Measurements from ENCODE around the gene FAM180B. TPM values are rescaled to one million over a fixed set of nuclear protein-coding genes. Genes with fewer than 3 reads are reported as not detected.
"Not testable (repeated sequence)": the region's sequence is repeated elsewhere in the genome, so short reads cannot be mapped to it uniquely, and the experiment has no call there.

Gene FAM180B
- total and polyA plus RNA-seq, 2 of the 13 experiments (the other 11 are each of a cell fraction or from before 2014, with no cell fraction given), result 0.40 to 1.0 TPM

DNA sequence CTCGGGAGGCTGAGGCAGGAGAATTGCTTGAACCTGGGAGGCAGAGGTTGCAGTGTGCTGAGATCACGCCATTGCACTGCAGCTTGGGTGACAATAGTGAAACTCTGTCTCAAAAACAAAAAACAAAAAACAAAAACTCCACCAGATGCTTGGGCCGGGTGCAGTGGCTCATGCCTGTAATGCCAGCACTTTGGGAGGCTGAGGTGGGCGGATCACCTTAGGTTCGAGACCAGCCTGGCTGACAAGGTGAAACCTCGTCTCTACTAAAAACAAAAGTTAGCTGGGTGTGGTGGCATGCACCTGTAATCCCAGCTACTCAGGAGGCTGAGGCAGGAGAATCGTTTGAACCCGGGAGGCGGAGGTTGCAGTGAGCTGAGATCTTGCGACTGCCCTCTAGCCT, 22.1 kb upstream of the FAM180B start:
- ATAC-seq; H2AFZ ChIP-seq (ENCODE audit: low read length); in situ Hi-C loops (cut with HindIII; ENCODE audit: extremely low pct_ligation_motif_present, low pct_unique_long_range_greater_than_20kb); FAIRE-seq; BruUV-seq (replicated peaks); CTCF ChIA-PET (ENCODE audit: low intra/inter-chr PET ratio, low total read pairs); H3K27ac ChIP-seq (ENCODE audit: extremely low read length, insufficient read depth, low read length); H3K9me3 ChIP-seq (ENCODE audit: low read length); H4K20me1 ChIP-seq (ENCODE audit: insufficient read depth, low read length); H3K27me3 ChIP-seq (ENCODE audit: control insufficient read depth in 1 of 2, insufficient read depth in 2 of 2, low read length in 2 of 2); intact Hi-C loops (cut with micrococcal nuclease; ENCODE audit: unreplicated experiment); H3K36me3 ChIP-seq (replicated peaks in 1 of 2; ENCODE audit: control insufficient read depth in 1 of 2, insufficient read depth in 2 of 2, low read length in 2 of 2); DNase-seq (ENCODE audit: low spot score): not testable (repeated sequence)
- Histone ChIP-seq H3K9ac (ENCODE audit: insufficient read depth, low read depth, low read length) (peak overlapping the region; percentile 99), H3K4me3 (replicated peaks in 1 of 3; ENCODE audit: insufficient read depth in 1 of 3, low read depth in 2 of 3, low read length in 3 of 3) (peak overlapping the region in 1 of 3 experiments; percentile 97; a peak in 1 of 6 replicates), H3K4me1 (ENCODE audit: insufficient read depth, low read length) (peaks cover 26% of the 10 kb centered on the region), H3K79me2 (ENCODE audit: insufficient read depth, low read length) (peaks cover 24% of the 10 kb centered on the region), H3K4me2 (ENCODE audit: low read depth, low read length) (peak overlapping the region; percentile 23; the same call in 1 of the 2 replicates)
- WGBS (ENCODE audit: low lambda C conversion rate), result 90% methylated on average over 10 of the region's 10 CpGs
- POLR2A ChIA-PET, result interaction anchor here (1.5 to 3.9 kb wide), 4 partner anchors 10 to 152 kb away, joined by 3 to 19 read pairs (median 12); partner anchors contain the start of genes CELF1, KBTBD4 and NDUFS3
- TF ChIP-seq ZNF121 (CRISPR knock-in tag; IDR thresholded peaks at IDR 0.05), result 0 out of 2 replicates have a peak, but pooled peaks have one; percentile 51

DNA sequence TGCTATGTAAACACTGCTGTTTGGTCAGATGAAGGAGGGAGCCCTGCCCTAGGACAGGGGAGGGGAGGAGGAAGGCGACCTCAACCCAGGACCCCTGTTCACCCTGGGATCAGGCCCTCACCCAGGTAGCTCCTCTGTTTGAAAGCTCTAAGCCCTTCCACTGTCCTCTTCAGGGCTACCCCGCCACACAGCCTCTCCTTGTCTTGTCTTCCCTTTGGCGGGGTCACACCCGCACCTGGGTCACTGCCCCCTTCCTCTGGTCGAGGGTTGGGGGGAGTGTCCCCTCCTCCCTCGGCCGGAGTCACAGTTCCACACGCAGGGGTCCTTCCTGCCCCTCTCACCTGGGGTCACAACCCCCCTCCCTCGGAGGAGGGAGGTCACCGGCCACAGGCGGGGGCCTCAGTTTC, 21.5 kb upstream of the FAM180B start:
- no peak for FAIRE-seq
- Histone ChIP-seq H3K4me3 (replicated peaks in 1 of 3; ENCODE audit: insufficient read depth in 1 of 3, low read depth in 2 of 3, low read length in 3 of 3) (peak overlapping the region; percentile 87 to 97 (median 97); a peak in 5 of 6 replicates), H4K20me1 (ENCODE audit: insufficient read depth, low read length) (no peaks in the 10 kb centered on the region), H2AFZ (ENCODE audit: low read length) (peak overlapping the region; percentile 42), H3K9me3 (ENCODE audit: low read length) (no peaks in the 10 kb centered on the region), H3K4me2 (ENCODE audit: low read depth, low read length) (peak overlapping the region; percentile 94), H3K4me1 (ENCODE audit: insufficient read depth, low read length) (peaks cover 26% of the 10 kb centered on the region), H3K79me2 (ENCODE audit: insufficient read depth, low read length) (peaks cover 27% of the 10 kb centered on the region), H3K36me3 (replicated peaks in 1 of 2; ENCODE audit: control insufficient read depth in 1 of 2, insufficient read depth in 2 of 2, low read length in 2 of 2) (peaks cover 4 to 6% of the 10 kb centered on the region in 2 experiments; a peak in 4 of 5 replicates), H3K27ac (ENCODE audit: extremely low read length, insufficient read depth, low read length) (peak overlapping the region; percentile 85), H3K27me3 (ENCODE audit: control insufficient read depth in 1 of 2, insufficient read depth in 2 of 2, low read length in 2 of 2) (no peaks in the 10 kb centered on the region), H3K9ac (ENCODE audit: insufficient read depth, low read depth, low read length) (peak overlapping the region; percentile 99)
- ChIA-PET POLR2A (interaction anchor here (0.8 to 3.9 kb wide), 7 partner anchors 9 to 152 kb away, joined by 3 to 19 read pairs (median 4); partner anchors contain the start of genes CELF1, KBTBD4 and NDUFS3), CTCF (ENCODE audit: low intra/inter-chr PET ratio, low total read pairs) (no interaction called here)
- peak; percentile 38 for ATAC-seq
- in situ Hi-C loops (cut with HindIII; ENCODE audit: extremely low pct_ligation_motif_present, low pct_unique_long_range_greater_than_20kb), result no loop called here
- TSS peak; percentile 75 for BruUV-seq (replicated peaks)
- DNase-seq (ENCODE audit: low spot score), result no peak
- intact Hi-C loops (cut with micrococcal nuclease; ENCODE audit: unreplicated experiment), result no loop called here
- WGBS (ENCODE audit: low lambda C conversion rate), result 8% methylated on average over 6 of the region's 11 CpGs
- TF ChIP-seq TEAD2 (CRISPR knock-in tag; IDR thresholded peaks at IDR 0.05) (no peak), ZNF709 (CRISPR knock-in tag; IDR thresholded peaks at IDR 0.05) (no peak), GZF1 (CRISPR knock-in tag; IDR thresholded peaks at IDR 0.05) (peak; percentile 80), ZNF569 (CRISPR knock-in tag; IDR thresholded peaks at IDR 0.05; ENCODE audit: borderline replicate concordance) (no peak), ZNF101 (CRISPR knock-in tag; IDR thresholded peaks at IDR 0.05; ENCODE audit: borderline replicate concordance, low read depth) (no peak), ZNF350 (CRISPR knock-in tag; IDR thresholded peaks at IDR 0.05; ENCODE audit: borderline replicate concordance, low read depth) (peak; percentile 14; the same call in 1 of the 2 replicates), NR2F6 (IDR thresholded peaks at IDR 0.05) (peak; percentile 37; the same call in 1 of the 2 replicates), NR2F6 (CRISPR knock-in tag; IDR thresholded peaks at IDR 0.05) (peak; percentile 21; the same call in 1 of the 2 replicates), NCOA1 (CRISPR knock-in tag; IDR thresholded peaks at IDR 0.05) (0 out of 2 replicates have a peak, but pooled peaks have one; percentile 23), MEF2D (CRISPR knock-in tag; IDR thresholded peaks at IDR 0.05) (peak; percentile 54; the same call in 1 of the 2 replicates), ATAD3A (CRISPR knock-in tag; IDR thresholded peaks at IDR 0.05) (peak; percentile 30; the same call in 1 of the 2 replicates), ZNF747 (CRISPR knock-in tag; IDR thresholded peaks at IDR 0.05; ENCODE audit: borderline replicate concordance) (no peak), MED1 (CRISPR knock-in tag; IDR thresholded peaks at IDR 0.05) (no peak), NR2F1 (CRISPR knock-in tag; IDR thresholded peaks at IDR 0.05) (0 out of 4 replicates have a peak, but pooled peaks of 1 of the 2 experiments have one; percentile 33), ZNF570 (CRISPR knock-in tag; IDR thresholded peaks at IDR 0.05; ENCODE audit: borderline replicate concordance) (no peak)
- TF ChIP-seq, protein P1, sequence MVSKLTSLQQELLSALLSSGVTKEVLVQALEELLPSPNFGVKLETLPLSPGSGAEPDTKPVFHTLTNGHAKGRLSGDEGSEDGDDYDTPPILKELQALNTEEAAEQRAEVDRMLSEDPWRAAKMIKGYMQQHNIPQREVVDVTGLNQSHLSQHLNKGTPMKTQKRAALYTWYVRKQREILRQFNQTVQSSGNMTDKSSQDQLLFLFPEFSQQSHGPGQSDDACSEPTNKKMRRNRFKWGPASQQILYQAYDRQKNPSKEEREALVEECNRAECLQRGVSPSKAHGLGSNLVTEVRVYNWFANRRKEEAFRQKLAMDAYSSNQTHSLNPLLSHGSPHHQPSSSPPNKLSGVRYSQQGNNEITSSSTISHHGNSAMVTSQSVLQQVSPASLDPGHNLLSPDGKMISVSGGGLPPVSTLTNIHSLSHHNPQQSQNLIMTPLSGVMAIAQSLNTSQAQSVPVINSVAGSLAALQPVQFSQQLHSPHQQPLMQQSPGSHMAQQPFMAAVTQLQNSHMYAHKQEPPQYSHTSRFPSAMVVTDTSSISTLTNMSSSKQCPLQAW (CRISPR knock-in tag; IDR thresholded peaks at IDR 0.05), result 0 out of 2 replicates have a peak, but pooled peaks have one; percentile 31
